Stimulated activated CD4-positive, alpha-beta T cell treated with anti-CD3 and anti-CD28 coated beads, Interleukin-1b, Interleukin-23, amount 100 ng/mL, for 1 hour (primary cell): Measurements from ENCODE around the gene STUM.

Experiments
- DNase-seq, 2 donors: peaks; one replicate each; pipeline ENCODE4 v3.0.0-alpha.2; 2020; ENCODE audit warnings: low read depth in 2 of 2

Gene STUM

GRCh38 chr1:226533220-226533619, 15.3 kb upstream of the STUM start:
- no peak for DNase-seq

- DNase-seq, result no peak
These were observed 14.5 kb upstream of the STUM start for GRCh38 chr1:226534098-226534497.

GRCh38 chr1:226534645-226535044, 13.9 kb upstream of the STUM start:
- DNase-seq, result no peak

- DNase-seq, result no peak
These were observed 12.9 kb upstream of the STUM start for GRCh38 chr1:226535666-226536065.

GRCh38 chr1:226541231-226541630, 7.3 kb upstream of the STUM start:
- no peak for DNase-seq

GRCh38 chr1:226541631-226542622, 6.6 kb upstream of the STUM start:
- DNase-seq, result no peak

DNA sequence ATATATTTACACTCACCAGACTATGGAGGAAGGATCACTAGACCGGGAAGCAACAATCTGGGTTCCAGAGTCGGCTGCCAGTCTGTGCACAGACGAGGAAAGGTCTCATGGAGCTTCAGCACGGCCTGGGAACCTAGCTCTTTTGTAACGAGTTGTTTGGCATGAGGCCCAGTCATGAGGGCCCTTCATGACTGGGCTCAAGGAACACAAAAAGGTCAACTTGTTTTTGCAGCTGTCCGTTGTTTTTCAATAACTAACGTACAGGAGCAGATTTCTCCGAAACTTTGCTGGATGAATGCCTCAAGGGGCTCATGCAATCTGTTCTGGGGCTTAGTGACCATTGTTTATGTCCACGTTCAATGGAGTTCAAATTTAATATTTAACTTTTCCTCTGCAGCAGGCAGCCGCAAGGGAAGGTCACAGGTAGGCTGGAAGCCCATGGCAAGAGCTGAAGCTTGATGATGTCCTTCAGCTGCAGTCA, 5.9 kb upstream of the STUM start:
- no peak for DNase-seq

DNA sequence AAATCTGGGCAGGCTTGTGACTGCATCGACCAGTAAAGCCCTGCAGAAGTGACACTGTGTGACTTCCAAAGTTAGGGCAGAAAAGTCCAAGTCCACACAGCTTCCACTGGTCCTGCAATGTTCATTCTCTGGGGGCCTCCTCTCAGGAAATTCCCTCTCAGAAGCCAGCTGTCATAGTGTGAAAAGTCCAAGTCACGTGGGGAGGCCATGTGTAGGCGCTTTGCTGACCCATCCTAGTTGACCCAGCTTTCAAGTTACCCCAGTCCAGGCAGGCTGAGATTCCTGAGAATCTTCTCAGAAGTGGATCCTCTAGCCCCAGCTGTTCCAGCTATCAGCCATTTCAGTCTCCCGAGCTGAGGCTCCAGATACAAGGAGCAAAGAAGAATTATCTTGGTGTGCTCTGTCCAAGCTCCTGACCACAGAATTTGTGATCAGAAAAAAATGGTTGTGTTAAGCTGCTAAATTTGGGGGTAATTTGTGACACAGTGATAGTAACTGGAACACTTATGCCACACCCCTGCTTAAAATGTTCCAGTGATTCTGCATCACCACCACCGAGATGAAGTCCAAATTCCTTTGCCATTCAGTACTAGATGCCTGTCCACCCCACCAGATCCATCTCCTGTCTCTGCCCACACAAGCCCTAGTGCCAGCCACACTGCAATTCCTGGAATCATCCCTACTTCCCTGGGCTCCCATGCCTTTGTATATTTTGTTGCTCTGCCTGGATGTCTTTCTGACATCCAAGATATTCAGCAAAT, 2.5 kb upstream of the STUM start:
- DNase-seq, result no peak

DNA sequence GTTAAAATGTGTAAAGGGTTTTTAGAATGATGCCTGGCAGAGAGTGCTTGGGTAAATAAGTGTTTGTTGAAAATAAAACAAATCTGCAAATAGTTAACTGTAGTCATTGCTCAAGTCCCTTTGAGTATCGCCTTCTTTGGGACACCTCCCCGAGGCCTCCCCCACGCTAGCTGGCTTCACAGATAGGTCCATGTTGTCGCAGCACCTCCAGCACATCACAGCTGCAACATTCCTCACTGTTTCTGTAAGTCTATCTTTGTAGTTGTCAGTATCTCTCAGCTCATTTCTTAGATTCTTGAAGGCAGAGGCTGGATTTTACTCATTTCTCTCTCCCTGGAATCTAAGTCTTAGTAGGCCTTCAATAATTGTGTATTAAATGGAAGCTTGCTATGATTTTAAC, 1.6 kb upstream of the STUM start:
- no peak for DNase-seq

- peak in 1 of 2 donors; percentile 41 for DNase-seq
These were observed 791 bp upstream of the STUM start for GRCh38 chr1:226547754-226548191.

- no peak for DNase-seq
These were observed 751 bp downstream of the STUM start for GRCh38 chr1:226549094-226549936.

GRCh38 chr1:226549937-226550671, 1.5 kb downstream of the STUM start:
- no peak for DNase-seq

GRCh38 chr1:226550672-226551041, 2.1 kb downstream of the STUM start:
- DNase-seq, result no peak

DNA sequence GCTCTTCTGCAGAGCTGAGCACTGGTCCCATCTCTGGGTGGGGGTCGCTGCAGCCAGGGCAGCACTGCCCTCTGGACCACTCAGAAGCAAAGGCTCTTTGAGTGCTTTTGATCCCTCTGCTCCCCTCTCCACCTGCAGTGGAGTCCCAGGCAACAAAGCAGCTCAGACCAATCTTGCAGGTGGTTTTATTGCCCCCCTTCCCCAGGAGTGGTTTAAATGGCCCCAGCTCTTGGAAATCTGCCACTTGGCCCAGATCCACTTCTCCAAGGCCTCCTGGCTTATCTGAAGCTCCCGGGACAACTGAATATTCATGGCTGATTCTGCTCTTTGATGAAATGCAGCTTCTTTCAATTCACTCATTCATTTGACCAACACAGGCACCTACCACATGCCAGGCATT, 2.7 kb downstream of the STUM start:
- DNase-seq, result no peak

GRCh38 chr1:226552061-226552460, 3.5 kb downstream of the STUM start:
- DNase-seq, result no peak

- DNase-seq, result no peak
These were observed 4.8 kb downstream of the STUM start for GRCh38 chr1:226553266-226553923.

DNA sequence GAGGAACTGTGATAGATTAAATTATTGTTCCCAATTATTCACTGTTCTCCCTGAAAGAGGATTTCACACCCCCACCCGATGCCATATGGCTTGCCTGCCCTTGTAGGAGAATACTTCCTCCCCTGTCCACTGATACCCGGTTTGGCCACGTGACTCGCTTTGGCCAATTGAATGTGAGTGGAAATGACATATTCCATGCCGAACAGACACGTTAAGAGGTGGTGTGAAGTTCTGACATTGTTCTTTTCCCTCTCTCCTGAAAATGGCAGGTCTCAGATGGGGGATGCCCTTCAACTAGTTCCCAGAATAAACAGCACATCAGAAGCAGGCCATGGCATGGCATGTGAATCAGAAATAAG, 5.3 kb downstream of the STUM start:
- no peak for DNase-seq

DNA sequence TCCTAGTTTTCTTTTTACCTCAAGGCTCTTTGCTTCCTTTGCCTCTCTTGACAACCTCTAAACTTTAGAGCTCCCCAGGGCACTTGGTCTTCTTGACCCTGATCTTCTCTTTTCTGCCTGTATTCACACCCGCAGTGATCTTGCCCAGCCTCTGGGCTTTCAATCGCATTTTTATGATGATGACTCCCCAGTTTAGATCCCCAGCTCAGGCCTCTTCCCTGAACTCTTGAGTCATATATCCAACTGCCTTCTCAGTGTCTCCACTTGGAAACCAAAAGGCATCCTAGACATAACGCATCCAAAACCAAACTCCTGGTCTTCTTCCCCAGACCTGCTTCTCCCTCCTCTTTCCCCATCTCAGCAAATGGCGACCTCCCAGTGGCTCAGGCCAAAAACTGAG, 6.5 kb downstream of the STUM start:
- DNase-seq, result no peak

GRCh38 chr1:226557424-226557823, 8.9 kb downstream of the STUM start:
- DNase-seq, result no peak

GRCh38 chr1:226558036-226558650, 9.6 kb downstream of the STUM start:
- DNase-seq, result no peak
